Measurements from ENCODE around the gene ELL. TPM values are rescaled to one million over a fixed set of nuclear protein-coding genes. Genes with fewer than 3 reads are reported as not detected.

ELL gene
- total RNA-seq, 1 donor from 2014 or later: 25.3 TPM

DNA sequence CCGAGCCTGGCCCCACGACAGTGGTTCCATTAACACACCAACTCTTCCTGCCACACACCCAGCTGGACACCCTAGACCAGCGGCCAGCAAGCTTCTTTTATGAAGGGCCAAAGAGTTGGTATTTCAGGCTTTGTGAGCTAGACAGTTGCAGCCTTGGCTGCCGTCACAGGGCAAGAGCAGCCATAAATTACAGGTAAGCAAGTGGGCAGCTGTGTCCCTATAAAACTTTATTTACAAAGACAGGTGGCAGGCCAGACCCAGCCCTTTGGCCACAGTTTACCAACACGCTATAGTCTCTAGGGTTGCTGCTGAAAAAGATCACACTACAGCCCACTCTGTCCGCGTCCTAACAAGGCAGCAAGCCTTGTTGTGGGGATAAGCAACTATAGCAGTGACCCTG lies 13.3 kb downstream of the ELL start:
- H3K27ac ChIP-seq: peak overlapping the region; percentile 82
- no peaks in the 10 kb centered on the region for H3K27me3 ChIP-seq
- H3K9me3 ChIP-seq: no peaks in the 10 kb centered on the region
- peaks cover 96% of the 10 kb centered on the region for H3K4me1 ChIP-seq
- no peak overlapping the region for H3K4me3 ChIP-seq
- no peak for TF ChIP-seq POLR2AphosphoS5 (IDR thresholded peaks at IDR 0.05; ENCODE audit: insufficient read depth in 1 of 2, low read depth in 1 of 2)
- TF ChIP-seq POLR2A (IDR thresholded peaks at IDR 0.05): no peak
- TF ChIP-seq, protein P1, sequence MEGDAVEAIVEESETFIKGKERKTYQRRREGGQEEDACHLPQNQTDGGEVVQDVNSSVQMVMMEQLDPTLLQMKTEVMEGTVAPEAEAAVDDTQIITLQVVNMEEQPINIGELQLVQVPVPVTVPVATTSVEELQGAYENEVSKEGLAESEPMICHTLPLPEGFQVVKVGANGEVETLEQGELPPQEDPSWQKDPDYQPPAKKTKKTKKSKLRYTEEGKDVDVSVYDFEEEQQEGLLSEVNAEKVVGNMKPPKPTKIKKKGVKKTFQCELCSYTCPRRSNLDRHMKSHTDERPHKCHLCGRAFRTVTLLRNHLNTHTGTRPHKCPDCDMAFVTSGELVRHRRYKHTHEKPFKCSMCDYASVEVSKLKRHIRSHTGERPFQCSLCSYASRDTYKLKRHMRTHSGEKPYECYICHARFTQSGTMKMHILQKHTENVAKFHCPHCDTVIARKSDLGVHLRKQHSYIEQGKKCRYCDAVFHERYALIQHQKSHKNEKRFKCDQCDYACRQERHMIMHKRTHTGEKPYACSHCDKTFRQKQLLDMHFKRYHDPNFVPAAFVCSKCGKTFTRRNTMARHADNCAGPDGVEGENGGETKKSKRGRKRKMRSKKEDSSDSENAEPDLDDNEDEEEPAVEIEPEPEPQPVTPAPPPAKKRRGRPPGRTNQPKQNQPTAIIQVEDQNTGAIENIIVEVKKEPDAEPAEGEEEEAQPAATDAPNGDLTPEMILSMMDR (IDR thresholded peaks at IDR 0.05): no peak
- DNase-seq (ENCODE audit: extremely low spot score in 2 of 2): no peak
- H3K36me3 ChIP-seq: no peaks in the 10 kb centered on the region
- intact Hi-C loops (cut with DNase I): no loop called here

GRCh38 chr19:18507727-18508440 lies 14.0 kb downstream of the ELL start:
- no peak for DNase-seq (ENCODE audit: extremely low spot score in 2 of 2)
- peak overlapping the region; percentile 82 for H3K27ac ChIP-seq
- no peaks in the 10 kb centered on the region for H3K36me3 ChIP-seq
- TF ChIP-seq POLR2A (IDR thresholded peaks at IDR 0.05): no peak
- TF ChIP-seq POLR2AphosphoS5 (IDR thresholded peaks at IDR 0.05; ENCODE audit: insufficient read depth in 1 of 2, low read depth in 1 of 2): peak; percentile 28 to 32
- TF ChIP-seq, protein P1 (IDR thresholded peaks at IDR 0.05): no peak
- H3K9me3 ChIP-seq: no peaks in the 10 kb centered on the region
- peak overlapping the region in 1 of 2 donors; percentile 24 for H3K4me3 ChIP-seq
- H3K27me3 ChIP-seq: no peaks in the 10 kb centered on the region
- intact Hi-C loops (cut with DNase I): no loop called here
- H3K4me1 ChIP-seq: peaks cover 96% of the 10 kb centered on the region

GRCh38 chr19:18507021-18507726 lies 14.7 kb downstream of the ELL start:
- no peak for DNase-seq (ENCODE audit: extremely low spot score in 2 of 2)
- peak overlapping the region in 1 of 2 donors; percentile 24 for H3K4me3 ChIP-seq
- no peaks in the 10 kb centered on the region for H3K9me3 ChIP-seq
- TF ChIP-seq POLR2AphosphoS5 (IDR thresholded peaks at IDR 0.05; ENCODE audit: insufficient read depth in 1 of 2, low read depth in 1 of 2) (peak in 1 of 2 donors; percentile 50), POLR2A (IDR thresholded peaks at IDR 0.05) (no peak)
- TF ChIP-seq, protein P1 (IDR thresholded peaks at IDR 0.05): no peak
- no peaks in the 10 kb centered on the region for H3K27me3 ChIP-seq
- H3K27ac ChIP-seq: peak overlapping the region; percentile 82
- H3K4me1 ChIP-seq: peaks cover 96% of the 10 kb centered on the region
- H3K36me3 ChIP-seq: no peaks in the 10 kb centered on the region
- intact Hi-C loops (cut with DNase I): no loop called here

DNA sequence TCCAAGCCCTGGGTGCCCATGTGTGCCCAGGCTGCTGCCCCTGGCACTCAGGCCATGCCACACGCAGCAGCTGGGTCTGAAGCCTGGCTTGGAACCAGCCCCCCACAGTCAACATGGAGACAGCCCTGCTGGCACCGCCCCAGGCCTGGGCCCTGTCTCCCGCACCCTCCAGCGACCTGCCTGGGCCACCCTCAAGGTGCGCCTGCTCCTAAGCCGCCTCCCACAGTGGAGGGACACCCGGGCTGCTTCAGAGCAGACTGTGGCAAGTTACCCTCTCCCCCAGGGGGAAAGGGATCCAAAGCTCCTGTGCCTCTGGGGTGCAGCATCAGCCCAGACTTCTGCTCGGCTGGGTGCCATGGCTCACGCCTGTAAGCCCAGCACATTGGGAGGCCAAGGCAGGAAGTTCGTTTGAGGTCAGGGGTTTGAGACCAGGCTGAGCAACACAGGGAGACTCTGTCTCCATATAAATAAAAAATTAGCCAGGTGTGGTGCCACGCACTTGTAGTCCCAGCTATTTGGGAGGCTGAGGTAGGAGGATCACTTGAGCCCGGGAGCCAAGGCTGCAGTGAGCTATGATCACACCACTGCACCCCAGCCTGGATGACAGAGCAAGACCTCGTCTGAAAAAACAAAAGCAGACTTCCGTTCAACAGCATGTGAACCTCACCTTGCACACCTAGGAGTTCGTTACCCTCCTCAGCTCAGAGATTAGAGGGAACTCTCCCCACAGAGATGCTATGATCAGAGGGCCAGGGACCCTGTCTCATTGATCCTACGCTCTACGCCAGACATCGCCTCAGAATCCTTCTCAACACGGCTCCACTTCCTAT lies 15.6 kb downstream of the ELL start:
- H3K27ac ChIP-seq: peak overlapping the region; percentile 82
- intact Hi-C loops (cut with DNase I): no loop called here

More for the DNA sequence above, 15.6 kb downstream of the ELL start:
- Histone ChIP-seq H3K4me1 (peaks cover 96% of the 10 kb centered on the region), H3K9me3 (no peaks in the 10 kb centered on the region), H3K4me3 (no peak overlapping the region), H3K27me3 (no peaks in the 10 kb centered on the region), H3K36me3 (no peaks in the 10 kb centered on the region)
- TF ChIP-seq, protein P1 (IDR thresholded peaks at IDR 0.05): no peak
- TF ChIP-seq POLR2AphosphoS5 (IDR thresholded peaks at IDR 0.05; ENCODE audit: insufficient read depth in 1 of 2, low read depth in 1 of 2) (no peak), POLR2A (IDR thresholded peaks at IDR 0.05) (no peak)
- DNase-seq (ENCODE audit: extremely low spot score in 2 of 2): no peak
